NCI-H2227 treated with DMSO at 0.1 percent for 48 hours (cell line): ENCODE data around the gene DSTN.

Source experiments
- DNase-seq: peaks from one replicate; lab custom pipeline; 2025; lab: John Stamatoyannopoulos, UW

The DSTN gene

DNA sequence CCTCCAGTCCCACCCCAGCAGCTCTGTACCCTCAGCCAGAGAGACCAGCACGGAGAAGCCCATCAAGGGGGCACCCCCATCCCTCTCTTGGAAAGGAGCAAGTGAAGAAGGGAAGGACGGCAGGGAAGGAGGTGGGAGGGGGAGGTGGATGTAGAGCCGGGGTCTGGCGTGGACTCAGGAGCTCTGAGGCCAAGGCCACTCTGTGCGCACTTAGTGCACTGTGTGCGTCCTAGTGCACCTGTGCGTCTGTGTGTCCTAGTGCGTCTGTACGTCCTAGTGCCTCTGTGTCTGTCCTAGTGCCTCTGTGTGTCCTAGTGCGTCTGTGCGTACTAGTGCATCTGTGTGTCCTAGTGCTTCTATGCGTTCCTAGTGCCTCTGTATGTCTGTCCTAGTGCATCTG lies 54.2 kb downstream of the DSTN start:
- DNase-seq: no peak

DNA sequence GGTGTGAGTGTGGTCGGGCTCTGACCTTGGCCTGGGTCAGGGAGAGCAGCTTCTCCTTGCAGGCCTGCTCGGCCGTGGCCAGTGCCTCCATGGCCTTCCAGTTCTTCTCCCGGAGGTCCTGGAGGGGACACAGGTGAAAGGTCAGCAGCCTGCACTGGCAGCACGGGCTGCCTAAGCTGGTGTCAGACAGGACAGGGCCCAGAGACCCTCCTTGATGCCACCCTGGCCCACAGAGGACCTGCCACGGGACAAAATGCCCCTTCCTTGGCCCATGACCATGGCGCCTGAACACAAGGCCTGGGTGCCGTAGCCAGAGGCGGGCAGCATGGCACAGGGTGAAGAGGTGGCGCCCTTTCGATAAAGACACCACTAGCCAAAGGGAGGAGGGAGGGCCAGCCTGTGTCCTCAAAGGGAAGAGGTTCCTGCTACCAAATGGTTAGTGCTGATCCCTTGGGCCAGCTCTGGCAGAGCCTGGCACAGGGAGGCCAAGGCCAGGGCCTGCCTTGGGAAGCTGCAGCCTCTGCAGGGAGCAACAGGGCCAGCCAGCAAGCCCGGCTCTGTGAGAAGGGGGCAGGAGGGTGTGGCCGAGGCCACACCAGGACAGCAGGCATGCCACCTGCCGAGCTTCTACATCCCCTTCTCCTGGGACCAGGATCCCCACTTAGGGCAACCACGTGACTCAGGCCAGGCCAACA lies 54.8 kb downstream of the DSTN start:
- DNase-seq: no peak

GRCh38 chr20:17625246-17626051 lies 55.6 kb downstream of the DSTN start:
- no peak for DNase-seq

DNA sequence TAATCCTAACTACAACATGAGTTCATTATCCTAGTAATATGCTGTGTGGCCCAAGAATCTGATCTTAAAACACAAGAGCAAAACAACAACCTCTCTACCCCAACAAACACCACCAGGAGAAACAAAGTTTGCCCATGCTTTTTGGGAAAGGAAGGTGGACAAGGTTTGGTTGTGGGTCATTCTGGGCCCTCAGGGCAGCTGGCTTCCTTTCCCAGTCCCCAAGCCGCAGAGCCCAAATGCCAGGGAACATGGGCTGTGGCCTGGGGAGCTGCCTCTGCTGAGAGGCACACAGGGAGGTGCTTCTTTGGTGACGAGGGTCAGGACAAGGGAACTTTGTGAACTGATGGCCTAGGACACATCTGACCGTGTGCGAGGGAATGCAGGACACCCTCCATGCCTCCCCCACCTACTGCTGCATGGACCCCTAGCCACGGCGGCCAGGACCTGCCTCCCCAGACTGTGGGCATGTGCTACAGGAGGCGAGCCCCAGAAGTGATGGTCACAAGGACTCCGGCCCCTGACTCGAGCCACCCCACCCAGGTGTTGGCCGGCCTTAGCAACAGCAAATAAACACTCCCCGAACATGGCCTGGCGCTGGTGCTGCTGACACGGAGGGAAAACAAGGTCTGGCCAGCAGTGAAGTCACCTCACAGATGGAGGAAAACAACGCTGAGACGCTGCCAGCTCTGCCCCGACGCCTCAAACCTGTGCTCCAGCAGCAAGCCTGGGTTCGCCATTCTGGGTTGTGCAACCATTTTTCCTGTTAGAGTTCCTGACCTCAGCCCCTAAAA lies 56.5 kb downstream of the DSTN start:
- no peak for DNase-seq

GRCh38 chr20:17627101-17627955 lies 57.5 kb downstream of the DSTN start:
- DNase-seq: no peak

GRCh38 chr20:17628101-17628841 lies 58.4 kb downstream of the DSTN start:
- no peak for DNase-seq

GRCh38 chr20:17629025-17629424 lies 59.1 kb downstream of the DSTN start:
- DNase-seq: no peak

- DNase-seq: no peak
Measured at GRCh38 chr20:17629678-17630089, 59.8 kb downstream of the DSTN start.

DNA sequence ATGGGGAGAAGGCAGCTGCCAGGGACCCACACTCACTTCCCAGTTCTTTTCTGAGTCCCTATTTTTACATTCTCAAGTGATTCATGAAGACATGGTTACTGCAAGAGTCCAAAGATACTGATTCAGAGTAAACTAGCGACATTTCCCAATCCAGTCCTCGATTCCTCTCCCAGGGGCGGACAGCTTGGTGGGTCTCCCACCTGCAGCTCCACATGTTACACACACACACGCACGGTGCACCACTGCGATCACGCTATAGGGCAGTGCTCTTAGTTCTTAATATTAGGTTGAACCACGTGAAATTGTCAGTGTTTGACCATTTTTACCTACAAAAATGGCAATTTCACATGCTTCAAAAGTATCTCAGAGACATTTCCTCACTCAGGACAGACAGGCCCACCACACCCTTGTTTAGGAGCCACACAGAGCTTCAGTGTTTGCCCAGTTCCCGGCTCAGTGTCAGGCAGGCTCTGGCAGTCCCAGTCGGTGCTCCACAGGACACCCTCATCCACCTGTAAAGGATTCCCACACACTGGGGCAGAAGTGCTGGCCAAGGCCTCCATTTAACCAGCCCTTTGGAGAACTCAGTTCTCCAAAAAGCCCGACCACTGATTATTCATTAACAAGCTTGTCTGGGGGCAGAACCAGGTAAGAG lies 60.4 kb downstream of the DSTN start:
- no peak for DNase-seq

GRCh38 chr20:17630806-17631195 lies 60.9 kb downstream of the DSTN start:
- DNase-seq: no peak

DNA sequence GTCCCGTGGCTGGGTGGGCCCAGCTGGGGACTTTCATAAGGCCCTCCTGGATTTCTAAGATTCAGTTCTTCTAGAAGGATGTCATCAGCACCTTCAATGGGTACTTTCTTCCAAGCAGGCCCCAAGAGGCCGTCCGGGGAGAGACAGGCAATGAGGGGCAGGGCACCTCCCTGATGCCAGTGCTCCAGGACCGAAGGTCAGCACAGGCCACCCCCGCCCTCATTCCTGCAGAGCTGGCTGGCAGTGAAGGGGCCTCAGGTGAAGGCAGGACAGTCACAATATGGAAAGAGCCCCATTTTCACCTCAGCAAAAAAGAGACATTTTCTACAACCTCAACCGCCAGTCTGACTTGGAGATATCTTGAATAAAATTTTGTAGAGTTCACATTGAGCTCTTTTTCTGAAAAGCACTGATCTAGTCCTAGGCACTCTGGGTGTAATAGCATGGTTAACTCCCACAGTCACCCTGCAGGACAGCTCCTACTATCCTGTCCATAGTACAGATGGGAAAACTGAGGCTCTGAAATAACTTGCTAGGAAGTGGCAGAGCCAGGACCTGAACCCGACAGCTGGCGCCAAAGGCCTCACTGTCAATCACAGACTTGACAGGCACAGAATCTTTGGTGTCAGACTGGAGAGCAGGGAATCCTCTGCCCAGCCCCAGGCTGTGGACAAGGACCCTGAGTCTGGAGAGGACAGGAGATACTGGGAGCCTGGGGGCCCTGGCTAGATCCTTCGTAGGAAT lies 61.9 kb downstream of the DSTN start:
- no peak for DNase-seq

- no peak for DNase-seq
Measured at GRCh38 chr20:17633221-17633849, 63.5 kb downstream of the DSTN start.

- DNase-seq: no peak
Measured at GRCh38 chr20:17633850-17634500, 64.1 kb downstream of the DSTN start.

GRCh38 chr20:17634661-17635331 lies 64.9 kb downstream of the DSTN start:
- no peak for DNase-seq

DNA sequence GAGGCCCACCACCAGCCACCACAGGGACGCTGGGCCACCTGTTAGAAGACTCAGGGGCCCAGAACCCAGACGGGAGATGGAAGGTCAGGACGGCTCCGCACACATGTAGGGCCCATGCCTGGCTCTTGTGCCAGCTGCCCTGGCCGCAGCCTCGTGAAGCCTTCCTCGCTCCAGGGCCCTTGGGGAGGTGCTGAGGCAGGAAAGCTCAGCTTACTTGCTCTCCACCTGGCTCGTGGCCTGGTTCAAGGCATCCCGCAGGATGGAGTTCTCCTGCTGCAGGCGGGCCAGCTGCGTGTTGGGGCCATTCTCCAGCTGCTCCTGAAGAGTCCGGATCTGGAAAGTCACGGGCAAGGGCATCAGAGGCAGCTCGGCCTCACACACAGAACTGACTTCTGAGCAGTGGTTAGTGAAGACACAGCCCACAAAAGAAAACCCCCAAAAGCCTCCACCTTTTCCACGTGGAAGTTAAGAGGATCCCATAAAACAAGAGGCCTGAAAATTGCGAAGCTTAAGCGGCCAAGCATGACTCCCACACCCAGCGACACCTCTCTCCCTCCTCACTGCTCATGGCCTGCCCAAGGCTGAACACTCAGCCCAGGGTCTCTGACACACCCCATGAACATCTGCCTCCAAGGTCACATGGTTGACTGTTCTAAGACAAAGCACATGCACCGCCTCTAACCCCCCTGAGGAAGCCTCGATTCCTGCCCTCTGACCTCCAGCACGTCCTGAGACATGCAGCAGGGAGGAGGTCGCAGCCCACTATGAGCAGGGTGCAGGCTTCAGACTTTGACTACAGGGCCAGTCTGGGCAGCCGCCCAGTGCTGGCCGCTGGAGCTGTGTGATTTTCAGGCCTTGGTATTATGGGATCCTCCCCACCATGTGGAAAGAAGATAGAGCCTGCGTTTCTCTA lies 65.7 kb downstream of the DSTN start:
- DNase-seq: no peak

DNA sequence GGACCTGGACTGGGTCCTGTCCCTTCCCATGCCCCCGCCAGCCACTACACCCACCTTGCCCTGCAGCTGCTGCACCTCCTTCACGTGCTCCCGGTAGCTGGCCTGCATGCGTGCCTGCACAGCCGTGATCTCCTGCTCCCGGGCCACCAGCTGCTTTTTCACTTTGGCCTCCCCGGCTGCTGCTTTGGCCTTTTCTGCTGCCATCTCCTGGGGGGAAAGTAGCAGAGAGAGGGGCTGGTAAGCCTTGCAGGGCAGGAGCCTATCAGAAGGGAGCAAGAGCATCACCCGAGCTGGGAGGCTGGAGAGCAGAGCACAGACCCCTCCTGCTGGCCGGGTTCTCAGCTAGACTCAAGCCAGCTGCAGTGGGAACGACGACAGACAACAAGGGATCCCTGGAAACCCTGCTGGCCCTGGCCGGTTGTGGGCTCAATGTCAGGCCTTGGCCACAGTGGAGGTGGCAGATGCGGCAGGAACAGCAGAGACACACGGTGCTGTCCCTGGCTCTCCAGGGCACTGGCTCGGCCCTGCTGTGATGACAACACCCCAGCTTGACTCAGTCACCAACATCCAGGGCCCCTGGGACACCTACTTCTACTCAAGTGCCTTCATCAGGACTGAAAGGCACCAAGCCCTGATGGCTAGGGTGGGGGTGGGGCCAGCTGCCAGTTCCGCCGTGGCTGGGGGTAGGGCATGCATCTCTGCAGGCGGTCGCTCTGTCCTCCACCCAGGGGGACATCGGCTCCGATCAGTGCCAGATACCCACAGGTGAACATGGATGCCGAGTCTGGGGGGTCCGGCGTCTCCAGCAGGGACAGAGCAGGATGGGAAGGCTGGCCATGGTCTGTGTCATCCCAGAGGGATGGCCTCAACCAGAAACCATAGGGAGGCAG lies 66.9 kb downstream of the DSTN start:
- DNase-seq: peak; percentile 3
